Uterus (tissue), 4 donors: Measurements from ENCODE around the gene SLIT3. TPM values are rescaled to one million over a fixed set of nuclear protein-coding genes. Genes with fewer than 3 reads are reported as not detected.

Source experiments
- DNase-seq, 2 donors: peaks; one replicate each; pipeline ENCODE4 v3.0.0-alpha.2; 2019 to 2020
- H3K27ac ChIP-seq, 2 donors: fragments of 200-600 bp; sonication (generic); 1 replicate in 1 of 2; 2 replicates in 1 of 2; pipeline ENCODE4 v1.5.1; 2016 to 2018
- H3K27me3 ChIP-seq, 2 donors: fragments of 200-600 bp; sonication (generic); one replicate each; pipeline ENCODE4 v1.5.1; 2018 to 2019; ENCODE audit warnings: control low read depth in 1 of 2
- H3K36me3 ChIP-seq, 2 donors: fragments of 200-600 bp; sonication (generic); one replicate each; pipeline ENCODE4 v1.5.1; 2019; ENCODE audit warnings: control low read depth in 1 of 2
- H3K4me1 ChIP-seq, 2 donors: fragments of 200-600 bp; sonication (generic); one replicate each; pipeline ENCODE4 v1.5.1; 2018 to 2019; ENCODE audit warnings: control low read depth in 1 of 2
- H3K4me3 ChIP-seq, 2 donors: fragments of 200-600 bp; sonication (generic); 1 replicate in 1 of 2; 2 replicates in 1 of 2; pipeline ENCODE4 v1.5.1; 2018 to 2019; ENCODE audit warnings: mild to moderate bottlenecking in 1 of 2
- H3K9me3 ChIP-seq, 2 donors: fragments of 200-600 bp; sonication (generic); one replicate each; pipeline ENCODE4 v1.5.1; 2019; ENCODE audit warnings: control low read depth in 1 of 2
- POLR2A ChIP-seq, 2 donors: fragments of 450-650 bp; IDR thresholded peaks; one replicate each; pipeline ENCODE4 v1.6.1; 2016; ENCODE audit warnings: antibody characterized with exemption in 2 of 2, mild to moderate bottlenecking in 1 of 2, moderate library complexity in 1 of 2
- intact Hi-C: fragments of 100-400 bp; cut with DNase I; formaldehyde crosslinking; loops from one replicate; pipeline ENCODE4 v1.15.1; 2023; ENCODE audit warnings: low total_unique reads
- total RNA-seq, 4 donors: library from RNA; depleted of rRNA in 3 of 4; stranded (reverse); fragments of >200 nt in 3 of 4; gene quantifications; one replicate each; pipeline versions ENCODE4 v1.1.0 to v1.2.4, GENCODE V29; 2014 to 2023
- TF ChIP-seq, protein P1 (sequence below), 4 experiments: fragments of 200-600 bp in 2 of 4; fragments of 450-650 bp in 2 of 4; sonication (generic) in 2 of 4; IDR thresholded peaks; one replicate each; pipeline ENCODE4 v1.5.1; 2016 to 2019; ENCODE audit warnings: antibody characterized with exemption in 4 of 4, mild to moderate bottlenecking in 2 of 4, moderate library complexity in 1 of 4
- donor health status: DM: yes; HTN: yes; CAD: no.

The SLIT3 gene
- total RNA-seq, 4 donors from 2014 or later = 9.4 to 62.2 (median 28.1) TPM

DNA sequence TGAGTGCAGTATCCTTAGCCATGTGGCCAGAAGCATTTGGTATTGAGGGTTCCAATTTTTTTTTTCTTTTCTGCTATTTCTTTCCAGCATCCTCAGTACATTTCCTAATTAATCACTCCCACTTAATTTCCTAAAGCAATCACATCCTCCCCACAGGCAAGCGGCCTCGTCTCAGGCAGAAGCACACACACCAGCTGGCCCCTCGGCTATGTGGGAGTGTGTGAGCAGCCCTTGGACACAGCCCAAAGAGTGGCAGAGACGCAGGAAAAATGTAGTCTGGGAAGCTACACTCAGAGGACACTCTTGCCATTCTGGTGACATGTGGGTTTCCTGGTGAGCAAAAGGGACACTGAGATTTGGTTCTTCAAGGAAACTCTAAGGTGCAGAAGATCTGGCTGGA, 20.7 kb downstream of the SLIT3 start:
- Histone ChIP-seq H3K27ac (no peak overlapping the region), H3K4me1 (no peaks in the 10 kb centered on the region), H3K9me3 (no peaks in the 10 kb centered on the region), H3K4me3 (no peak overlapping the region), H3K36me3 (no peaks in the 10 kb centered on the region), H3K27me3 (no peaks in the 10 kb centered on the region)
- intact Hi-C loops = no loop called here
- TF ChIP-seq, protein P1, sequence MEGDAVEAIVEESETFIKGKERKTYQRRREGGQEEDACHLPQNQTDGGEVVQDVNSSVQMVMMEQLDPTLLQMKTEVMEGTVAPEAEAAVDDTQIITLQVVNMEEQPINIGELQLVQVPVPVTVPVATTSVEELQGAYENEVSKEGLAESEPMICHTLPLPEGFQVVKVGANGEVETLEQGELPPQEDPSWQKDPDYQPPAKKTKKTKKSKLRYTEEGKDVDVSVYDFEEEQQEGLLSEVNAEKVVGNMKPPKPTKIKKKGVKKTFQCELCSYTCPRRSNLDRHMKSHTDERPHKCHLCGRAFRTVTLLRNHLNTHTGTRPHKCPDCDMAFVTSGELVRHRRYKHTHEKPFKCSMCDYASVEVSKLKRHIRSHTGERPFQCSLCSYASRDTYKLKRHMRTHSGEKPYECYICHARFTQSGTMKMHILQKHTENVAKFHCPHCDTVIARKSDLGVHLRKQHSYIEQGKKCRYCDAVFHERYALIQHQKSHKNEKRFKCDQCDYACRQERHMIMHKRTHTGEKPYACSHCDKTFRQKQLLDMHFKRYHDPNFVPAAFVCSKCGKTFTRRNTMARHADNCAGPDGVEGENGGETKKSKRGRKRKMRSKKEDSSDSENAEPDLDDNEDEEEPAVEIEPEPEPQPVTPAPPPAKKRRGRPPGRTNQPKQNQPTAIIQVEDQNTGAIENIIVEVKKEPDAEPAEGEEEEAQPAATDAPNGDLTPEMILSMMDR (IDR thresholded peaks at IDR 0.05) = no peak
- no peak for TF ChIP-seq POLR2A (IDR thresholded peaks at IDR 0.05)
- peak in 1 of 2 donors; percentile 29 for DNase-seq

DNA sequence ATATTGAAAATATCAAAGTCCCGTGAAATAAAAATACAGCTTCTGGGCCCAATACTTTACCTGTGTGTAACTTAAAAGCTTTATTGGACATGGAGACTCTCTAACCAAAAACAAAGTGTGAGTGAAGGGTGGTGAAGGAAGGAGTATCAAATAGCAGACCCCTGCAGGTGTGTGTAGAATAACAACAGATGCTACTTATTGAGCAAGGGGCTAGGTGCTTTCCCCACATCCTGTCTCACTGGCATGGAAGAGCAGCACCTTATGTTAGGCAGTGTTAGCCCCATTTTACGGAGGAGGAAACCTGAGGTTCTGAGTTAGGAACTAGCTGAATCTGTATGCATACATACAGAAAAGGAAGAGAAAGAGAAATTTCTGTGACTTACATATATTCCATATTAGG, 21.8 kb downstream of the SLIT3 start:
- no peak for DNase-seq
- Histone ChIP-seq H3K27ac (no peak overlapping the region), H3K27me3 (no peaks in the 10 kb centered on the region), H3K9me3 (no peaks in the 10 kb centered on the region), H3K36me3 (no peaks in the 10 kb centered on the region), H3K4me1 (no peaks in the 10 kb centered on the region), H3K4me3 (no peak overlapping the region)
- intact Hi-C loops = no loop called here
- no peak for TF ChIP-seq POLR2A (IDR thresholded peaks at IDR 0.05)
- TF ChIP-seq, protein P1 (IDR thresholded peaks at IDR 0.05) = no peak

DNA sequence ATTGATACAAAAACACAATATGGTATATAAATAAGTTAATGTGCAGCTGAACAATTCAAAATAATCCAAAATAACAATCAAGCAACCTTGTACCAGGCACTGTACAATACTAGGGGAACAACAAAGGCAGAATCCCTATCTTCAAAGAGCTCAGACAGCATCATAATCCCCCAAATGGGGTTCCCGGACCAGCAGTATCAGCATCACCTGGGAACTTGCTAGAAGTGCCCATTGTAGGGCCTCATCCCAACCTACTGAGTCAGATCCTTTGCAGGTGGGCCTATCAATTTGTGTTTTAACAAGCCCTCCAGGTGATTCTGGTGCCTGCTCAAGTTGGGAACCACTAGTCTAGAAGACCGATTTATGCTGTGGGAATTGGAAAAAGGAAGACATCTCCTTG, 27.1 kb downstream of the SLIT3 start:
- intact Hi-C loops = no loop called here
- H3K4me3 ChIP-seq = no peak overlapping the region
- no peaks in the 10 kb centered on the region for H3K27me3 ChIP-seq
- H3K4me1 ChIP-seq = no peaks in the 10 kb centered on the region
- no peak overlapping the region for H3K27ac ChIP-seq
- no peaks in the 10 kb centered on the region for H3K9me3 ChIP-seq
- TF ChIP-seq, protein P1 (IDR thresholded peaks at IDR 0.05) = no peak
- TF ChIP-seq POLR2A (IDR thresholded peaks at IDR 0.05) = no peak
- DNase-seq = no peak
- no peaks in the 10 kb centered on the region for H3K36me3 ChIP-seq

DNA sequence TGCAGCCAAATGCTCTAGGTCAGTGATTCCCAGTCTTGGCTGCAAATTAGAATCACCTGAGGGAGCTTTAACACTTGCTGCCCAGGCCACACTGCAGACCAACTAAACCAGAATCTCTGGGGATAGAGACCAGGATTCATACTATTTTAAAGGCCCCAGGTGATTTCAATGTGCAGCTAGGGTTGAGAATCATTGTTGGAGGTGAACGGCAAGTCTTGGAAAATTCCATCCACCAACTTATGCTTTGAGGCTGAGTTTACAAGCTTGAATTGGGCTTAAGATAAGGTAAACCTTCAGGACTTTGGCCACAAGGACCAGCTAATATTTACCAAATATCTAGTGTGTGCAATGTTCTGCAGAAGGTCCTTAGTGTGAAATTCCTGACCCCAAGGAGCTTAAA, 27.5 kb downstream of the SLIT3 start:
- no peaks in the 10 kb centered on the region for H3K36me3 ChIP-seq
- no peak for DNase-seq
- no peak for TF ChIP-seq POLR2A (IDR thresholded peaks at IDR 0.05)
- TF ChIP-seq, protein P1 (IDR thresholded peaks at IDR 0.05) = no peak
- H3K9me3 ChIP-seq = no peaks in the 10 kb centered on the region
- no peak overlapping the region for H3K27ac ChIP-seq
- intact Hi-C loops = no loop called here
- no peaks in the 10 kb centered on the region for H3K4me1 ChIP-seq
- H3K27me3 ChIP-seq = no peaks in the 10 kb centered on the region
- H3K4me3 ChIP-seq = no peak overlapping the region

DNA sequence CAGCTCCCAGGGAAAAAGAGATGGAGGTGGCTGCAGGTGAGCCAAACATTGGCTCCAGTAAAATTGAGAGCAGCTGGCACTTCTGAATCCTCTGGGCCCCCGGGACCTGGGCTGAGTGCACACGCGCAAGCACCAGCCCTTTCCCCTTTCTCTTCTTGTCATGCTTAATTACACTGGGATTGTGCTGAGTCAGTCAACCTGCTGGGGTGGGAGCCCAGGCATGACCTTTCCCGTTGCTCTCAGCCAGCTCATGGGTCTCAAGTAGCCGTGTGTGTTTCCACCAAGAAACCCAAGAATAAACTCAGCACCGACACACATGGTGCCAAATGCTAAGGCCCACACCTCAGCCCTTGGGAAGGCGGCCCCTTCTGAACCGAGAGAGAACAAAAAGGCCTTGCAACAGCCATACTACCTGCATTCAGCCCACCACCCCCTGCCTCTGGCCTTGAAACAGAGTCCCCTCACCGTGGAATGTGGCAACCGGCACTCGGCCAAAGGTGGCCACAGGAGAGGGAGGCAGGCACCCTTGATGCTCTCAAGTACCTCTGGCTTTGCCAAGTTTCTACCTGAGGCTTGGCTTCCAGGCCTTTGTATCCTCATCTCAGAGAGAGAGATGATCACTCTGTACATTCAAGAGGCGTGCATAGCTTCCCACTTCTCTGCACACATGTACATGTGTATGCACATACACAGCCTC, 28.1 kb downstream of the SLIT3 start:
- TF ChIP-seq POLR2A (IDR thresholded peaks at IDR 0.05) = no peak
- TF ChIP-seq, protein P1 (IDR thresholded peaks at IDR 0.05) = no peak
- DNase-seq = no peak
- Histone ChIP-seq H3K4me1 (no peaks in the 10 kb centered on the region), H3K27ac (no peak overlapping the region), H3K4me3 (no peak overlapping the region), H3K27me3 (no peaks in the 10 kb centered on the region), H3K36me3 (no peaks in the 10 kb centered on the region), H3K9me3 (no peaks in the 10 kb centered on the region)
- intact Hi-C loops = no loop called here
